GM12878 (cell line): ENCODE data around the gene PGBD4. TPM values are rescaled to one million over a fixed set of nuclear protein-coding genes. Genes with fewer than 3 reads are reported as not detected.

Experiments used
- ATAC-seq: fragments of 200-7000 bp; cut with Tn5 transposase; 3 replicates; pipeline ENCODE4 v1.9.1; 2020; ENCODE audit warnings: mild to moderate bottlenecking, moderate library complexity
- BruUV-seq: library from RNA; stranded (reverse); fragments of 400-500 nt; replicated peaks from 2 replicates; lab custom pipeline; 2021; lab: Mats Ljungman, UMichigan
- CTCF ChIA-PET: fragments of 300-600 bp; sonication (Branson Sonifier 250); formaldehyde crosslinking; extraction: SDS; loops from one replicate; lab custom pipeline; 2021; ENCODE audit warnings: inconsistent platforms; lab: Yijun Ruan, JAX
- POLR2A ChIA-PET: fragments of 350-600 bp; formaldehyde crosslinking; extraction: SDS; loops from one replicate; lab custom pipeline; 2021; ENCODE audit warnings: inconsistent platforms; lab: Charles Lee
- RAD21 ChIA-PET: fragments of 300-600 bp; sonication (Branson Sonifier 250); formaldehyde crosslinking; loops from one replicate; lab custom pipeline; 2023; ENCODE audit warnings: antibody characterized with exemption; ENCODE audit not compliant: unreplicated experiment; lab: Charles Lee
- SMC1A ChIA-PET: fragments of 300-600 bp; sonication (Branson Sonifier 250); formaldehyde crosslinking; loops from one replicate; lab custom pipeline; 2023; ENCODE audit not compliant: unreplicated experiment, uncharacterized antibody; lab: Charles Lee
- DNase-seq: peaks from one replicate; pipeline ENCODE4 v3.0.0-alpha.2; 2011; ENCODE audit warnings: low read depth, low spot score
- FAIRE-seq: peaks from 3 replicates; lab custom pipeline; 2011; peaks lifted over from hg19 to GRCh38; lab: Jason Lieb, UNC
- H2AFZ ChIP-seq: 2 replicates; pipeline ENCODE4 v1.6.0; 2011; ENCODE audit warnings: low read depth, low read length, control low read depth; ENCODE audit not compliant: control insufficient read depth
- H3K27ac ChIP-seq: 2 replicates; pipeline ENCODE4 v1.5.1; 2011; ENCODE audit warnings: control low read depth; ENCODE audit not compliant: control insufficient read depth, insufficient read depth
- H3K27me3 ChIP-seq, 2 experiments: replicated peaks in 1 of 2; 2 replicates each; pipeline versions ENCODE4 v1.6.0 to v1.6.1; 2011; ENCODE audit warnings: low read length in 1 of 2; ENCODE audit not compliant: control insufficient read depth in 2 of 2, insufficient read depth in 2 of 2
- H3K36me3 ChIP-seq, 2 experiments: 2 replicates each; pipeline ENCODE4 v1.5.1; 2011; ENCODE audit warnings: low read length in 1 of 2; ENCODE audit not compliant: control insufficient read depth in 2 of 2, insufficient read depth in 2 of 2
- H3K4me1 ChIP-seq: 2 replicates; pipeline ENCODE4 v1.6.1; 2011; ENCODE audit warnings: mild to moderate bottlenecking, low read length, moderate library complexity, mixed read lengths; ENCODE audit not compliant: control insufficient read depth, insufficient read depth
- H3K4me2 ChIP-seq: 2 replicates; pipeline ENCODE4 v1.6.0; 2011; ENCODE audit warnings: control low read depth; ENCODE audit not compliant: control insufficient read depth, insufficient read depth
- H3K4me3 ChIP-seq: fragments of 200-600 bp; sonication (generic); 2 replicates; pipeline ENCODE4 v1.5.1; 2016
- H3K79me2 ChIP-seq: 2 replicates; pipeline ENCODE4 v1.6.0; 2011; ENCODE audit warnings: low read length; ENCODE audit not compliant: control insufficient read depth, insufficient read depth
- H3K9ac ChIP-seq: 2 replicates; pipeline ENCODE4 v1.8.0; 2011; ENCODE audit warnings: low read length, control low read depth, mixed read lengths; ENCODE audit not compliant: control insufficient read depth, insufficient read depth
- H3K9me3 ChIP-seq: replicated peaks from 3 replicates; pipeline ENCODE4 v1.5.1; 2011; ENCODE audit warnings: mild to moderate bottlenecking, low read length; ENCODE audit not compliant: control insufficient read depth, insufficient read depth
- H4K20me1 ChIP-seq: 2 replicates; pipeline ENCODE4 v1.6.0; 2011; ENCODE audit not compliant: control insufficient read depth, insufficient read depth
- BRCA1 ChIP-seq: IDR thresholded peaks from 2 replicates; pipeline ENCODE4 v1.6.1; 2011; ENCODE audit warnings: low read depth, low read length, improper control_type of control experiment
- CBX5 ChIP-seq: sonication (generic); IDR thresholded peaks from 2 replicates; pipeline ENCODE4 v1.6.1; 2016; ENCODE audit warnings: low read depth, moderate library complexity, mild to moderate bottlenecking, inconsistent platforms
- CTCF ChIP-seq, 3 experiments: IDR thresholded peaks in 2 of 3; conservative IDR thresholded peaks in 1 of 3; 2 replicates each; pipeline ENCODE4 v1.5.1; 2011; ENCODE audit warnings: low read depth in 3 of 3, low read length in 3 of 3, mild to moderate bottlenecking in 3 of 3, control low read depth in 2 of 3, moderate library complexity in 2 of 3, inconsistent platforms in 1 of 3, mixed read lengths in 1 of 3; ENCODE audit not compliant: control insufficient read depth in 2 of 3, insufficient read depth in 1 of 3; ENCODE audit errors: extremely low read depth in 1 of 3
- E4F1 ChIP-seq: fragments of 450-650 bp; IDR thresholded peaks from 2 replicates; pipeline ENCODE4 v1.6.1; 2018; ENCODE audit warnings: borderline replicate concordance, mild to moderate bottlenecking; ENCODE audit not compliant: partially characterized antibody
- EGR1 ChIP-seq, 2 experiments: IDR thresholded peaks; 1 replicate in 1 of 2; 2 replicates in 1 of 2; pipeline ENCODE4 v1.6.1; 2011 to 2012; ENCODE audit warnings: low read depth in 2 of 2, low read length in 2 of 2, borderline replicate concordance in 1 of 2, mild to moderate bottlenecking in 1 of 2, moderate library complexity in 1 of 2
- EP300 ChIP-seq, 2 experiments: fragments of 150-350 bp in 1 of 2; IDR thresholded peaks; 2 replicates each; pipeline ENCODE4 v1.6.1; 2011 to 2012; ENCODE audit warnings: low read depth in 2 of 2, low read length in 2 of 2, borderline replicate concordance in 1 of 2, improper control_type of control experiment in 1 of 2, inconsistent platforms in 1 of 2; ENCODE audit not compliant: control insufficient read depth in 1 of 2
- ETV6 ChIP-seq, 2 experiments: fragments of 450-650 bp in 1 of 2; IDR thresholded peaks in 1 of 2; conservative IDR thresholded peaks in 1 of 2; 2 replicates each; pipeline ENCODE4 v1.6.1; 2014; ENCODE audit warnings: antibody characterized with exemption in 1 of 2, borderline replicate concordance in 1 of 2, low read depth in 1 of 2, mild to moderate bottlenecking in 1 of 2, moderate library complexity in 1 of 2
- FOXM1 ChIP-seq: IDR thresholded peaks from 2 replicates; pipeline ENCODE4 v1.6.1; 2012; ENCODE audit warnings: low read depth, mild to moderate bottlenecking, inconsistent platforms, low read length, moderate library complexity
- GATAD2B ChIP-seq: fragments of 450-650 bp; conservative IDR thresholded peaks from 2 replicates; pipeline ENCODE4 v1.6.1; 2017; ENCODE audit warnings: low read depth, mild to moderate bottlenecking, moderate library complexity
- IRF4 ChIP-seq: IDR thresholded peaks from 2 replicates; pipeline ENCODE4 v1.6.1; 2011; ENCODE audit warnings: low read depth, low read length
- MXI1 ChIP-seq: fragments of 150-350 bp; IDR thresholded peaks from 2 replicates; pipeline ENCODE4 v1.6.1; 2011; ENCODE audit warnings: low read depth, mild to moderate bottlenecking, inconsistent platforms, low read length, improper control_type of control experiment
- NFYB ChIP-seq: IDR thresholded peaks from 2 replicates; pipeline ENCODE4 v1.6.1; 2011; ENCODE audit warnings: low read depth, mild to moderate bottlenecking, low read length, improper control_type of control experiment, moderate library complexity; ENCODE audit not compliant: insufficient read depth
- NR2C2 ChIP-seq: IDR thresholded peaks from 2 replicates; pipeline ENCODE4 v1.6.1; 2011; ENCODE audit warnings: borderline replicate concordance, low read depth; ENCODE audit not compliant: control insufficient read depth, insufficient read length
- NR2F1 ChIP-seq: fragments of 450-650 bp; conservative IDR thresholded peaks from 2 replicates; pipeline ENCODE4 v1.6.1; 2017; ENCODE audit warnings: mild to moderate bottlenecking
- PBX3 ChIP-seq: IDR thresholded peaks from 2 replicates; pipeline ENCODE4 v1.6.1; 2011; ENCODE audit warnings: mild to moderate bottlenecking, low read depth, low read length, moderate library complexity; ENCODE audit not compliant: insufficient replicate concordance
- RCOR1 ChIP-seq: conservative IDR thresholded peaks from 2 replicates; pipeline ENCODE4 v1.6.1; 2012; ENCODE audit warnings: low read depth, low read length, improper control_type of control experiment
- SIX5 ChIP-seq: IDR thresholded peaks from 2 replicates; pipeline ENCODE4 v1.6.1; 2011; ENCODE audit warnings: mild to moderate bottlenecking, low read depth, low read length, moderate library complexity; ENCODE audit not compliant: severe bottlenecking
- TCF7 ChIP-seq: IDR thresholded peaks from 2 replicates; pipeline ENCODE4 v1.6.1; 2014; ENCODE audit warnings: antibody characterized with exemption, borderline replicate concordance
- ZZZ3 ChIP-seq: IDR thresholded peaks from 2 replicates; pipeline ENCODE4 v1.6.1; 2011; ENCODE audit warnings: low read depth; ENCODE audit not compliant: control insufficient read depth, insufficient read length
- WGBS: methylation state at CpG from one replicate; pipeline ENCODE4 v1.1.6; 2016; ENCODE audit warnings: low lambda C conversion rate; ENCODE audit not compliant: insufficient replicate concordance, insufficient coverage; ENCODE audit errors: missing lambda C conversion rate; 5-methylcytosine and 5-hydroxymethylcytosine counted together
- in situ Hi-C: fragments of 300-500 bp; cut with MboI; formaldehyde crosslinking; loops from 9 replicates; pipeline ENCODE4 v1.14.3; 2018; ENCODE audit warnings: mixed read lengths
- intact Hi-C: fragments of 100-400 bp; cut with micrococcal nuclease; formaldehyde crosslinking; loops from one replicate; pipeline ENCODE4 v1.14.2; 2022; ENCODE audit not compliant: unreplicated experiment
- polyA plus RNA-seq, 11 experiments: library from polyadenylated mRNA; depleted of rRNA in 4 of 11; unstranded in 6 of 11; stranded (reverse) in 5 of 11; fragments of >200 nt; fragmentation: Nextera tagmentation in 4 of 11; fragmentation: Illumina TruSeq in 1 of 11; extraction: Ambion mirVana in 4 of 11; extraction: Trizol in 1 of 11; gene quantifications; 1 replicate in 1 of 11; 2 replicates in 10 of 11; pipeline versions ENCODE4 v1.2.1 to v1.2.3, GENCODE V29; 2011 to 2016; ENCODE audit warnings: inconsistent platforms in 2 of 11, missing spikeins in 2 of 11, low read depth in 1 of 11
- total RNA-seq, 4 experiments: library from RNA; depleted of rRNA in 3 of 4; stranded (reverse); fragments of >200 nt in 3 of 4; fragmentation: Illumina TruSeq in 1 of 4; extraction: Trizol in 1 of 4; gene quantifications; 2 replicates each; pipeline versions ENCODE4 v1.2.1 to v1.2.3, GENCODE V29; 2013 to 2021

Gene PGBD4
- total and polyA plus RNA-seq, 10 of the 15 experiments (the other 5 are each of a cell fraction or from before 2014, with no cell fraction given): 1.2 to 5.8 (median 2.8) TPM

GRCh38 chr15:34114739-34115138 lies 12.9 kb downstream of the PGBD4 start:
- TF ChIP-seq NR2C2 (no peak), BRCA1 (no peak), IRF4 (no peak), PBX3 (no peak), FOXM1 (no peak), TCF7 (no peak), GATAD2B (no peak), NFYB (no peak), ETV6 (conservative IDR thresholded peaks at IDR 0.05 in 1 of 2, IDR thresholded peaks at IDR 0.05 in 1 of 2; ENCODE audit: borderline replicate concordance in 1 of 2, low read depth in 1 of 2) (no peak), E4F1 (no peak), NR2F1 (no peak), ZZZ3 (no peak), MXI1 (no peak), CTCF (IDR thresholded peaks at IDR 0.05 in 2 of 3, conservative IDR thresholded peaks at IDR 0.05 in 1 of 3; ENCODE audit: control insufficient read depth in 2 of 3, extremely low read depth in 1 of 3, insufficient read depth in 1 of 3, low read depth in 3 of 3, low read length in 3 of 3) (no peak), EP300 (IDR thresholded peaks at IDR 0.05; ENCODE audit: borderline replicate concordance in 1 of 2, control insufficient read depth in 1 of 2, low read depth in 2 of 2, low read length in 2 of 2) (no peak), CBX5 (no peak), SIX5 (no peak), EGR1 (IDR thresholded peaks at IDR 0.05; ENCODE audit: borderline replicate concordance in 1 of 2, low read depth in 2 of 2, low read length in 2 of 2) (no peak), RCOR1 (no peak)
- no peak for FAIRE-seq
- Histone ChIP-seq H3K4me3 (no peak overlapping the region), H3K9ac (no peak overlapping the region), H3K27ac (no peak overlapping the region), H3K27me3 (no peaks in the 10 kb centered on the region), H3K4me1 (no peaks in the 10 kb centered on the region), H4K20me1 (no peaks in the 10 kb centered on the region), H3K4me2 (no peak overlapping the region), H3K36me3 (no peaks in the 10 kb centered on the region), H3K79me2 (no peaks in the 10 kb centered on the region), H2AFZ (no peak overlapping the region), H3K9me3 (no peaks in the 10 kb centered on the region)
- ATAC-seq: no peak
- intact Hi-C loops (no loop called here), in situ Hi-C loops (no loop called here)
- CTCF ChIA-PET: no interaction called here
- WGBS: 57% methylated on average over 3 of the region's 3 CpGs
- BruUV-seq: no TSS peak
- SMC1A ChIA-PET: no interaction called here
- RAD21 ChIA-PET: no interaction called here
- POLR2A ChIA-PET: interaction anchor here (0.6 kb wide), 1 partner anchor 14 kb away, joined by 3 read pairs; no protein-coding TSS in a partner anchor
- no peak for DNase-seq
